ENCODE measurements around the gene FOSB.

GRCh38 chr19:45471931-45472562, 4.3 kb downstream of the FOSB start:
- TF ChIP-seq E2F5 (CRISPR knock-in tag; IDR thresholded peaks at IDR 0.05) = no peak
- no peak for TF ChIP-seq CTCF (IDR thresholded peaks at IDR 0.05)
- TF ChIP-seq E2F4 (CRISPR knock-in tag; IDR thresholded peaks at IDR 0.05; ENCODE audit: borderline replicate concordance, low read depth) = no peak
- TF ChIP-seq SMAD3 (CRISPR knock-in tag; IDR thresholded peaks at IDR 0.05; ENCODE audit: borderline replicate concordance) = no peak
- TF ChIP-seq MAX (CRISPR knock-in tag; IDR thresholded peaks at IDR 0.05) = no peak
- no peak for TF ChIP-seq ZNF121 (CRISPR knock-in tag; IDR thresholded peaks at IDR 0.05)
- TF ChIP-seq ESRRA (CRISPR knock-in tag; IDR thresholded peaks at IDR 0.05; ENCODE audit: borderline replicate concordance) = no peak
- TF ChIP-seq ZNF512 (CRISPR knock-in tag; IDR thresholded peaks at IDR 0.05; ENCODE audit: borderline replicate concordance) = no peak
- TF ChIP-seq ZNF281 (CRISPR knock-in tag; IDR thresholded peaks at IDR 0.05) = no peak
